Breast epithelium (tissue), 3 donors: ENCODE measurements around the gene URB1.

ENCODE experiments used
- POLR2A ChIP-seq: fragments of 450-650 bp; IDR thresholded peaks from one replicate; pipeline ENCODE4 v1.6.1; 2016; ENCODE audit warnings: antibody characterized with exemption, mild to moderate bottlenecking, moderate library complexity
- POLR2AphosphoS5 ChIP-seq, 3 donors: sonication (generic); formaldehyde crosslinking; IDR thresholded peaks; one replicate each; pipeline ENCODE4 v1.6.1; 2017; ENCODE audit warnings: antibody characterized with exemption in 3 of 3
- TF ChIP-seq, protein P1 (sequence below), 3 donors: fragments of 450-650 bp; IDR thresholded peaks; one replicate each; pipeline ENCODE4 v1.5.1; 2016 to 2017; ENCODE audit warnings: antibody characterized with exemption in 3 of 3, mild to moderate bottlenecking in 3 of 3, moderate library complexity in 3 of 3

DNA sequence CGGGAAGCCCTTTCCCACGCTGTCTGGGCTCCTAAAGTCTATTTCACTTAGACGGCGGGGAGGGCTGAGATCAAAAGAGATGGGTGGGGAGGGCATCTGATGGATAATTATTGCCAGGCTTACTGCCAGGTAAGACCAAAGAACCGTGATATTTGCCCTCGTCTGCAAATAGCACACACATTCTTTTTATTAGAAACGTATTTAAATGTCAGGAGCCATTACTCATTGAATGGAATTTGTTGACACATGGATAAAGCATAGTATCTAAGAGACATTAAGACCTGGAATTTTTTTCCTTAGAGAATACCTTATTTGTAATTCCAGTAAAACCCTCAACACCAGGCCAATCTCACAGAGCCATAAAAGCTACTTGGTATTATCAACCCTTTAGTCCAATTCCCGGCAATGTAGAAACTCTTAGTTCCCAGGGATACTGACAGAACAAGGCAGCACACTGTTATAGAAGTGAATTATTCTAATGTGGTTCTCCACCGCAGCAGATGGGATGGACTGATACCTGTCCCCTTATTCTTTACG lies 10.6 kb downstream of the URB1 start:
- TF ChIP-seq, protein P1, sequence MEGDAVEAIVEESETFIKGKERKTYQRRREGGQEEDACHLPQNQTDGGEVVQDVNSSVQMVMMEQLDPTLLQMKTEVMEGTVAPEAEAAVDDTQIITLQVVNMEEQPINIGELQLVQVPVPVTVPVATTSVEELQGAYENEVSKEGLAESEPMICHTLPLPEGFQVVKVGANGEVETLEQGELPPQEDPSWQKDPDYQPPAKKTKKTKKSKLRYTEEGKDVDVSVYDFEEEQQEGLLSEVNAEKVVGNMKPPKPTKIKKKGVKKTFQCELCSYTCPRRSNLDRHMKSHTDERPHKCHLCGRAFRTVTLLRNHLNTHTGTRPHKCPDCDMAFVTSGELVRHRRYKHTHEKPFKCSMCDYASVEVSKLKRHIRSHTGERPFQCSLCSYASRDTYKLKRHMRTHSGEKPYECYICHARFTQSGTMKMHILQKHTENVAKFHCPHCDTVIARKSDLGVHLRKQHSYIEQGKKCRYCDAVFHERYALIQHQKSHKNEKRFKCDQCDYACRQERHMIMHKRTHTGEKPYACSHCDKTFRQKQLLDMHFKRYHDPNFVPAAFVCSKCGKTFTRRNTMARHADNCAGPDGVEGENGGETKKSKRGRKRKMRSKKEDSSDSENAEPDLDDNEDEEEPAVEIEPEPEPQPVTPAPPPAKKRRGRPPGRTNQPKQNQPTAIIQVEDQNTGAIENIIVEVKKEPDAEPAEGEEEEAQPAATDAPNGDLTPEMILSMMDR (IDR thresholded peaks at IDR 0.05), result no peak
- TF ChIP-seq POLR2A (no peak), POLR2AphosphoS5 (IDR thresholded peaks at IDR 0.05) (no peak)
